ENCODE measurements around the gene SLC8A2.
A peak's percentile ranks its signal among the peaks of the same experiment; 100 is the strongest.

Gene SLC8A2

GRCh38 chr19:47471733-47472457 lies at the start of gene SLC8A2:
Gene SLC8A2, minus strand, starts transcription at chr19:47471893. Its CDS starts 5,490 bp downstream, at chr19:47466403.
- DNase-seq = peak; percentile 70

GRCh38 chr19:47520839-47521238 lies 49.1 kb upstream of the SLC8A2 start:
- DNase-seq = no peak

- DNase-seq = no peak
These were observed 48.7 kb upstream of the SLC8A2 start for GRCh38 chr19:47520343-47520806.

GRCh38 chr19:47518854-47519253 lies 47.2 kb upstream of the SLC8A2 start:
- DNase-seq = no peak

GRCh38 chr19:47518139-47518538 lies 46.4 kb upstream of the SLC8A2 start:
- peak; percentile 67 for DNase-seq

- DNase-seq = peak; percentile 100
These were observed 43.3 kb upstream of the SLC8A2 start, which contains the start of gene NAPA for GRCh38 chr19:47514869-47515588. Gene NAPA, minus strand, starts transcription at chr19:47515063. Its CDS starts 123 bp downstream, at chr19:47514940.

GRCh38 chr19:47514151-47514868 lies 42.6 kb upstream of the SLC8A2 start:
- DNase-seq = no peak

GRCh38 chr19:47512948-47513319 lies 41.2 kb upstream of the SLC8A2 start:
- no peak for DNase-seq

- peak; percentile 19 for DNase-seq
These were observed 40.7 kb upstream of the SLC8A2 start for GRCh38 chr19:47512183-47512947.

GRCh38 chr19:47511681-47512080 lies 40.0 kb upstream of the SLC8A2 start:
- DNase-seq = no peak

GRCh38 chr19:47511128-47511517 lies 39.4 kb upstream of the SLC8A2 start:
- no peak for DNase-seq

- DNase-seq = no peak
These were observed 38.9 kb upstream of the SLC8A2 start for GRCh38 chr19:47510516-47511127.

GRCh38 chr19:47509973-47510372 lies 38.3 kb upstream of the SLC8A2 start:
- DNase-seq = no peak

- DNase-seq = no peak
These were observed 37.6 kb upstream of the SLC8A2 start for GRCh38 chr19:47509170-47509847.

- no peak for DNase-seq
These were observed 37.0 kb upstream of the SLC8A2 start for GRCh38 chr19:47508721-47509120.

- DNase-seq = no peak
These were observed 36.3 kb upstream of the SLC8A2 start for GRCh38 chr19:47507924-47508553.

- DNase-seq = no peak
These were observed 35.3 kb upstream of the SLC8A2 start for GRCh38 chr19:47507012-47507411.

GRCh38 chr19:47506459-47506858 lies 34.8 kb upstream of the SLC8A2 start:
- no peak for DNase-seq

- no peak for DNase-seq
These were observed 33.8 kb upstream of the SLC8A2 start for GRCh38 chr19:47505506-47505905.

- DNase-seq = no peak
These were observed 32.1 kb upstream of the SLC8A2 start for GRCh38 chr19:47503826-47504150.

GRCh38 chr19:47503130-47503825 lies 31.6 kb upstream of the SLC8A2 start:
- no peak for DNase-seq

Measured in CD4-positive, alpha-beta T cell treated with Interleukin-17A for 1 hour (primary cell).